Heart left ventricle (tissue), 16 donors: ENCODE data around the gene MAMDC4. TPM values are rescaled to one million over a fixed set of nuclear protein-coding genes. Genes with fewer than 3 reads are reported as not detected.

Experiments used
- ATAC-seq, 4 donors: fragments of 200-7000 bp; cut with Tn5 transposase; one replicate each; pipeline ENCODE4 v1.9.1; 2020 to 2022; ENCODE audit warnings: moderate library complexity in 4 of 4, mild to moderate bottlenecking in 3 of 4, moderate number of reproducible peaks in 1 of 4
- DNase-seq, 5 donors: peaks; one replicate each; pipeline ENCODE4 v3.0.0-alpha.2; 2020
- H3K27ac ChIP-seq, 12 donors: fragments of 200-600 bp; sonication (generic) in 4 of 12; one replicate each; pipeline versions ENCODE4 v1.5.0 to v1.8.0; 2016 to 2022; ENCODE audit warnings: mild to moderate bottlenecking in 2 of 12
- H3K27me3 ChIP-seq, 9 donors: fragments of 200-600 bp; sonication (generic) in 2 of 9; one replicate each; pipeline versions ENCODE4 v1.5.1 to v1.8.0; 2016 to 2022; ENCODE audit warnings: mild to moderate bottlenecking in 3 of 9
- H3K36me3 ChIP-seq, 9 donors: fragments of 200-600 bp; sonication (generic) in 2 of 9; one replicate each; pipeline versions ENCODE4 v1.5.0 to v1.8.0; 2018 to 2022; ENCODE audit warnings: mild to moderate bottlenecking in 2 of 9
- H3K4me1 ChIP-seq, 12 donors: fragments of 200-600 bp; sonication (generic) in 4 of 12; one replicate each; pipeline versions ENCODE4 v1.5.0 to v1.8.0; 2016 to 2022; ENCODE audit warnings: mild to moderate bottlenecking in 3 of 12
- H3K4me3 ChIP-seq, 12 donors: fragments of 200-600 bp; sonication (generic) in 4 of 12; one replicate each; pipeline versions ENCODE4 v1.5.0 to v1.8.0; 2017 to 2022; ENCODE audit warnings: mild to moderate bottlenecking in 9 of 12, moderate library complexity in 4 of 12
- H3K9me3 ChIP-seq, 12 donors: fragments of 200-600 bp; sonication (generic) in 4 of 12; one replicate each; pipeline versions ENCODE4 v1.5.0 to v1.8.0; 2016 to 2022; ENCODE audit warnings: mild to moderate bottlenecking in 1 of 12
- POLR2A ChIP-seq, 2 donors: fragments of 450-650 bp; IDR thresholded peaks; one replicate each; pipeline ENCODE4 v1.6.1; 2017; ENCODE audit warnings: antibody characterized with exemption in 2 of 2, mild to moderate bottlenecking in 2 of 2, moderate library complexity in 2 of 2
- WGBS, 4 donors: extraction: QIAGEN DNeasy Blood & Tissue Kit in 2 of 4; methylation state at CpG; one replicate each; pipeline versions ENCODE4 v1.1.5 to v1.1.7; 2013 to 2018; 5-methylcytosine and 5-hydroxymethylcytosine counted together
- intact Hi-C, 10 donors: fragments of 100-400 bp; cut with DNase I; formaldehyde crosslinking; loops; one replicate each; pipeline versions ENCODE4 v1.11.1 to v1.14.2; 2022
- polyA plus RNA-seq, 2 donors: library from polyadenylated mRNA; stranded (reverse); fragments of 200-250 nt; gene quantifications; one replicate each; pipeline ENCODE4 v1.2.3, GENCODE V29; 2013
- total RNA-seq, 9 donors: library from RNA; depleted of rRNA in 2 of 9; stranded (reverse); fragments of >200 nt in 2 of 9; fragmentation: NEBNext Ultra II Directional in 3 of 9; extraction: Animal tissue kit (Norgen Biotek cat#: 25700) in 3 of 9; gene quantifications; one replicate each; pipeline versions ENCODE4 v1.1.0 to v1.2.4, GENCODE V29; 2016 to 2023
- TF ChIP-seq, protein P1 (sequence below), 12 donors: fragments of 200-600 bp; sonication (generic) in 4 of 12; IDR thresholded peaks; one replicate each; pipeline versions ENCODE4 v1.5.0 to v1.8.0; 2018 to 2022; ENCODE audit warnings: antibody characterized with exemption in 12 of 12, mild to moderate bottlenecking in 5 of 12
- donor health status: ischemic (EF 13 %, LVEDD 7.1; RV severe dilation, severe dysfunction).
- donor health status: healthy with polysubstance abuse.
- donor health status: DM: no; HTN: yes; CAD: no.
- donor health status: DM: no; HTN: no; CAD: no.
- donor health status: ischemic (EF 25% LVEDD 6.9; RV normal size, moderate dysfunction).
- donor health status: ischemic (EF 25% LVEDD 5.7; RV mildly dilated, moderate dysfunction).
- donor health status: healthy.
- donor health status: DM: yes; HTN: yes; CAD: no.
- donor health status: ischemic (EF 35%, LVEDD 5.7; RV mildly dilated, moderate dysfunction).
- donor health status: nonischemic (EF 11% LVEDD 7.7; RV severe dilation, severe dysfunction).
- donor health status: DM: yes; HTN: yes; CAD: no.
- donor health status: PGD.
- donor health status: ischemic (EF 29% LVEDD 5.4; RV normal size, mild dysfunction).
- donor health status: nonischemic (EF 23%, LVEDD 6.1; RV moderate dilation, normal function).

The MAMDC4 gene
- total and polyA plus RNA-seq, 11 donors = 2.9 to 14.9 (median 6.1) TPM

DNA sequence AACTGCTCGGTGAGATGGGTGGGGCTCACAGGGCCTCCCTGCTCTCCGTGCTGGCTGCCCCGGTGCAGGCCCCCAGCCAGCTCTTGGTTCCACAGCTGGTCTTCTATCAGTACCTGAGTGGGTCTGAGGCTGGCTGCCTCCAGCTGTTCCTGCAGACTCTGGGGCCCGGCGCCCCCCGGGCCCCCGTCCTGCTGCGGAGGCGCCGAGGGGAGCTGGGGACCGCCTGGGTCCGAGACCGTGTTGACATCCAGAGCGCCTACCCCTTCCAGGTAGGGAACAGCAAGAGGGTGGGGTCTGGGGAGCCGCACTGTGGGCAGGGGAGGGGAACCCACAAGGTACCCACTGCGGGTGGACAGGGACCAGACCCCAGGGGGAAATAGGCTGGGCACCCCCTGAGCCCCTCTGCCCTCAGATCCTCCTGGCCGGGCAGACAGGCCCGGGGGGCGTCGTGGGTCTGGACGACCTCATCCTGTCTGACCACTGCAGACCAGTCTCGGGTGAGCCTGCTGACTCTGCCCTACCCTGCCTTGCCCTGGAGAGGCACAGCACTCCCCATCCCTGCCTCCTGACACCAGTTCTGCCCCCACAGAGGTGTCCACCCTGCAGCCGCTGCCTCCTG is 2.8 kb downstream of the MAMDC4 start:
- 80 to 91% (median 88%) methylated on average over 9 to 23 of the region's 23 CpGs for WGBS, 4 donors
- H3K4me1 ChIP-seq = peaks cover 4 to 43% (median 24%) of the 10 kb centered on the region in 12 donors
- intact Hi-C loops = loop anchor here in 3 of 10 donors (5.0 kb wide), 2 partner anchors 72 to 87 kb away; partner anchors contain the start of gene FBXW5 (in 2 of the 3)
- ATAC-seq (no peak), DNase-seq (peak in 2 of 5 donors; percentile 9 to 23)
- TF ChIP-seq, protein P1, sequence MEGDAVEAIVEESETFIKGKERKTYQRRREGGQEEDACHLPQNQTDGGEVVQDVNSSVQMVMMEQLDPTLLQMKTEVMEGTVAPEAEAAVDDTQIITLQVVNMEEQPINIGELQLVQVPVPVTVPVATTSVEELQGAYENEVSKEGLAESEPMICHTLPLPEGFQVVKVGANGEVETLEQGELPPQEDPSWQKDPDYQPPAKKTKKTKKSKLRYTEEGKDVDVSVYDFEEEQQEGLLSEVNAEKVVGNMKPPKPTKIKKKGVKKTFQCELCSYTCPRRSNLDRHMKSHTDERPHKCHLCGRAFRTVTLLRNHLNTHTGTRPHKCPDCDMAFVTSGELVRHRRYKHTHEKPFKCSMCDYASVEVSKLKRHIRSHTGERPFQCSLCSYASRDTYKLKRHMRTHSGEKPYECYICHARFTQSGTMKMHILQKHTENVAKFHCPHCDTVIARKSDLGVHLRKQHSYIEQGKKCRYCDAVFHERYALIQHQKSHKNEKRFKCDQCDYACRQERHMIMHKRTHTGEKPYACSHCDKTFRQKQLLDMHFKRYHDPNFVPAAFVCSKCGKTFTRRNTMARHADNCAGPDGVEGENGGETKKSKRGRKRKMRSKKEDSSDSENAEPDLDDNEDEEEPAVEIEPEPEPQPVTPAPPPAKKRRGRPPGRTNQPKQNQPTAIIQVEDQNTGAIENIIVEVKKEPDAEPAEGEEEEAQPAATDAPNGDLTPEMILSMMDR (IDR thresholded peaks at IDR 0.05) = no peak
- no peak for TF ChIP-seq POLR2A (IDR thresholded peaks at IDR 0.05)
- H3K9me3 ChIP-seq = no peaks in the 10 kb centered on the region
- no peaks in the 10 kb centered on the region for H3K27me3 ChIP-seq
- peaks cover 0 to 18% (median 9%) of the 10 kb centered on the region in 9 donors for H3K36me3 ChIP-seq
- H3K27ac ChIP-seq = no peak overlapping the region
- H3K4me3 ChIP-seq = no peak overlapping the region

DNA sequence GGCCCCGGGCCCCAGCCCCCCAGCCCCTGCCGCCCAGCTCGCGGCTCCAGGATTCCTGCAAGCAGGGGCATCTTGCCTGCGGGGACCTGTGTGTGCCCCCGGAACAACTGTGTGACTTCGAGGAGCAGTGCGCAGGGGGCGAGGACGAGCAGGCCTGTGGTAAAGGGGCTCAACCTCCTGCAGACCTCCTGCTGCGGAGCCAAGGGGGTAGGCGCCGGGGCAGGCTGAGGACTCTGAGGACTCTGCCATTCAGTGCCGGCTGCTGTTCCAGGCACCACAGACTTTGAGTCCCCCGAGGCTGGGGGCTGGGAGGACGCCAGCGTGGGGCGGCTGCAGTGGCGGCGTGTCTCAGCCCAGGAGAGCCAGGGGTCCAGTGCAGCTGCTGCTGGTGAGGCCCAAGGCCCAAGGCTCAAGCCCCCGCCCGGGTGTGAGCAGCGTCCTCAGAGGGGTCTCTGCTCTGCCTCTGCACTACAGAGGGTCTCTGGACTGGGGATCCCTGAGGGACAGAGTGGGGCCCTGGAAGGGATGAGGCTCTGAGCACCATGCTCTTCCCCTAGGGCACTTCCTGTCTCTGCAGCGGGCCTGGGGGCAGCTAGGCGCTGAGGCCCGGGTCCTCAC is 3.4 kb downstream of the MAMDC4 start:
- 80 to 84% (median 81%) methylated on average over 5 to 26 of the region's 26 CpGs for WGBS, 4 donors

DNA sequence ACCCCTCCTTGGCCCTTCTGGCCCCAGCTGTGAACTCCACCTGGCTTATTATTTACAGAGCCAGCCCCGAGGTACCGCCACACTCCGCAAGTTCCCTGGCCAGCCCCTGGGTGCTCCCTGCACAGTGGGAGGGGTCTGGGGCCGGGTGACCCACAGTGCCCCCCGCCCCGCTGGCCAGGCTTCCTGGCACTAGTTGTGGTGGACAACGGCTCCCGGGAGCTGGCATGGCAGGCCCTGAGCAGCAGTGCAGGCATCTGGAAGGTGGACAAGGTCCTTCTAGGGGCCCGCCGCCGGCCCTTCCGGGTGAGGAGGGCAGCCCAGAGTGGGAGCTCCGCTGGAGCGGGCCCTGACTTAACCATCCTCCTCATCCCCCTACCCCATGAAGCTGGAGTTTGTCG is 3.9 kb downstream of the MAMDC4 start:
- peak in 2 of 5 donors; percentile 21 to 24 for DNase-seq
- H3K4me3 ChIP-seq = no peak overlapping the region
- intact Hi-C loops = no loop called here
- ATAC-seq = no peak
- no peak for TF ChIP-seq POLR2A (IDR thresholded peaks at IDR 0.05)
- TF ChIP-seq, protein P1 (IDR thresholded peaks at IDR 0.05) = no peak
- 75 to 89% (median 80%) methylated on average over 6 to 15 of the region's 15 CpGs for WGBS, 4 donors
- peaks cover 0 to 20% (median 9%) of the 10 kb centered on the region in 9 donors for H3K36me3 ChIP-seq
- no peaks in the 10 kb centered on the region for H3K27me3 ChIP-seq
- H3K9me3 ChIP-seq = no peaks in the 10 kb centered on the region
- no peak overlapping the region for H3K27ac ChIP-seq
- peaks cover 0 to 32% (median 12%) of the 10 kb centered on the region in 12 donors for H3K4me1 ChIP-seq

More for the DNA sequence above, 3.4 kb downstream of the MAMDC4 start:
- Histone ChIP-seq H3K27me3 (no peaks in the 10 kb centered on the region), H3K36me3 (peaks cover 0 to 19% (median 9%) of the 10 kb centered on the region in 9 donors), H3K4me1 (peaks cover 0 to 37% (median 17%) of the 10 kb centered on the region in 12 donors), H3K9me3 (no peaks in the 10 kb centered on the region), H3K4me3 (no peak overlapping the region), H3K27ac (no peak overlapping the region)
- no peak for TF ChIP-seq POLR2A (IDR thresholded peaks at IDR 0.05)
- TF ChIP-seq, protein P1 (IDR thresholded peaks at IDR 0.05) = no peak
- DNase-seq (peak in 3 of 5 donors; percentile 5 to 29 (median 27)), ATAC-seq (no peak)
- intact Hi-C loops = no loop called here

DNA sequence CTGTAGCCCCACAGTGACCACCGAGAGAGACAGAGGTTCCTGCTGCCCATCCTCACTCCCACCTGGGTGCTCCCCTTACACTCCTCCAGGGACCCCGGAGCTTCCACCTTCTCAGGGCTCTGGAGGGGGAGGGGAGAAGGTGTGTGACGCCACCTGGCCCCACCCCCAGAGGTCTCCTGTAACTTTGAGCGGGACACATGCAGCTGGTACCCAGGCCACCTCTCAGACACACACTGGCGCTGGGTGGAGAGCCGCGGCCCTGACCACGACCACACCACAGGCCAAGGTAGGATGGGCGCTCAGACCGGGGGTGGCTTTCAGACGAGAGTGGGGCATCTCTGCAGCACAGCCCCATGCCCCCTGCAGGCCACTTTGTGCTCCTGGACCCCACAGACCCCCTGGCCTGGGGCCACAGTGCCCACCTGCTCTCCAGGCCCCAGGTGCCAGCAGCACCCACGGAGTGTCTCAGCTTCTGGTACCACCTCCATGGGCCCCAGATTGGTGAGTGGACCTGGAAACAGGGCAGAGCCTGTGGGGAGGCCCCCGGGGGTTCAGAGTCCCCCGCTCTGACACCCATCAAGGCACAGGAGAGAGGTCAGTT is 4.5 kb downstream of the MAMDC4 start:
- intact Hi-C loops = no loop called here
- Histone ChIP-seq H3K27ac (no peak overlapping the region), H3K4me1 (peaks cover 0 to 27% (median 9%) of the 10 kb centered on the region in 12 donors), H3K4me3 (no peak overlapping the region), H3K9me3 (no peaks in the 10 kb centered on the region), H3K27me3 (no peaks in the 10 kb centered on the region), H3K36me3 (peaks cover 0 to 20% (median 11%) of the 10 kb centered on the region in 9 donors)
- TF ChIP-seq, protein P1 (IDR thresholded peaks at IDR 0.05) = no peak
- TF ChIP-seq POLR2A (IDR thresholded peaks at IDR 0.05) = no peak
- 82 to 90% (median 87%) methylated on average over 11 to 14 of the region's 14 CpGs for WGBS, 4 donors
- DNase-seq (peak in 2 of 5 donors; percentile 10 to 17), ATAC-seq (no peak)
